Stimulated activated CD8-positive, alpha-beta memory T cell treated with anti-CD3 and anti-CD28 coated beads, Interleukin-12 subunit alpha, Interleukin-12 subunit beta, amount 100 ng/mL, for 1 hour (primary cell): ENCODE results near the gene GAL3ST2.
"Not testable (repeated sequence)": the region's sequence is repeated elsewhere in the genome, so short reads cannot be mapped to it uniquely, and the experiment has no call there.

Source experiments
- DNase-seq: peaks from one replicate; pipeline ENCODE4 v3.0.0-alpha.2; 2020; ENCODE audit warnings: low read depth

Gene GAL3ST2

GRCh38 chr2:241768850-241769249 lies 7.8 kb upstream of the GAL3ST2 start:
- DNase-seq: no peak

- no peak for DNase-seq
Measured at GRCh38 chr2:241769819-241770184, 6.8 kb upstream of the GAL3ST2 start.

GRCh38 chr2:241770185-241770935 lies 6.3 kb upstream of the GAL3ST2 start:
- DNase-seq: no peak

- no peak for DNase-seq
Measured at GRCh38 chr2:241770936-241771285, 5.7 kb upstream of the GAL3ST2 start.

- no peak for DNase-seq
Measured at GRCh38 chr2:241771286-241772062, 5.1 kb upstream of the GAL3ST2 start.

GRCh38 chr2:241772063-241772499 lies 4.5 kb upstream of the GAL3ST2 start:
- DNase-seq: no peak

GRCh38 chr2:241773511-241774418 lies 2.9 kb upstream of the GAL3ST2 start:
- DNase-seq: no peak

GRCh38 chr2:241774419-241775222 lies 2.0 kb upstream of the GAL3ST2 start:
- no peak for DNase-seq

- no peak for DNase-seq
Measured at GRCh38 chr2:241775223-241776177, 1.1 kb upstream of the GAL3ST2 start.

- no peak for DNase-seq
Measured at GRCh38 chr2:241777170-241777685, 606 bp downstream of the GAL3ST2 start.

- DNase-seq: no peak
Measured at GRCh38 chr2:241777686-241778627, 1.3 kb downstream of the GAL3ST2 start.

- DNase-seq: no peak
Measured at GRCh38 chr2:241780939-241781569, 4.4 kb downstream of the GAL3ST2 start.

- not testable (repeated sequence) for DNase-seq
Measured at GRCh38 chr2:241782053-241782452, 5.4 kb downstream of the GAL3ST2 start.

- no peak for DNase-seq
Measured at GRCh38 chr2:241788135-241788534, 11.5 kb downstream of the GAL3ST2 start.

- no peak for DNase-seq
Measured at GRCh38 chr2:241788572-241788971, 11.9 kb downstream of the GAL3ST2 start.

GRCh38 chr2:241791385-241791784 lies 14.8 kb downstream of the GAL3ST2 start:
- not testable (repeated sequence) for DNase-seq

GRCh38 chr2:241793385-241793784 lies 16.8 kb downstream of the GAL3ST2 start:
- DNase-seq: no peak

- DNase-seq: no peak
Measured at GRCh38 chr2:241794250-241794823, 17.7 kb downstream of the GAL3ST2 start.
